BJ (cell line): Measurements from ENCODE around the gene ELF3. TPM values are rescaled to one million over a fixed set of nuclear protein-coding genes. Genes with fewer than 3 reads are reported as not detected.
"Not testable (repeated sequence)": the region's sequence is repeated elsewhere in the genome, so short reads cannot be mapped to it uniquely, and the experiment has no call there.

Experiments used
- CTCF ChIA-PET: fragments of 350-600 bp; formaldehyde crosslinking; extraction: SDS; loops from one replicate; lab custom pipeline; 2021; ENCODE audit warnings: antibody characterized with exemption, inconsistent platforms; lab: Yijun Ruan, JAX
- POLR2A ChIA-PET: fragments of 300-600 bp; sonication (Branson Sonifier 250); formaldehyde crosslinking; extraction: SDS; loops from one replicate; lab custom pipeline; 2021; ENCODE audit warnings: antibody characterized with exemption; lab: Charles Lee
- DNase-seq: peaks from one replicate; pipeline ENCODE4 v3.0.0-alpha.2; 2011; ENCODE audit warnings: low read depth
- H3K27me3 ChIP-seq: 2 replicates; pipeline ENCODE4 v1.6.0; 2011; ENCODE audit warnings: low read length; ENCODE audit not compliant: control insufficient read depth, insufficient read depth
- H3K36me3 ChIP-seq: 2 replicates; pipeline ENCODE4 v1.5.1; 2011; ENCODE audit warnings: low read length; ENCODE audit not compliant: control insufficient read depth, insufficient read depth
- H3K4me3 ChIP-seq: 2 replicates; pipeline ENCODE4 v1.5.1; 2011; ENCODE audit warnings: low read depth, mild to moderate bottlenecking, control low read depth, low read length
- CTCF ChIP-seq: IDR thresholded peaks from 2 replicates; pipeline ENCODE4 v1.5.1; 2011; ENCODE audit warnings: low read depth, mild to moderate bottlenecking, control low read depth, inconsistent platforms, low read length, moderate library complexity; ENCODE audit not compliant: insufficient read depth
- polyA plus RNA-seq: library from polyadenylated mRNA; depleted of rRNA; stranded (reverse); fragments of >200 nt; gene quantifications from 2 replicates; pipeline ENCODE4 v1.2.3, GENCODE V29; 2011

Gene ELF3
- polyA plus RNA-seq, 1 experiment, result 0.21 TPM

- H3K27me3 ChIP-seq, result peaks cover 2% of the 10 kb centered on the region
- H3K4me3 ChIP-seq, result no peak overlapping the region
- DNase-seq, result no peak
- no peak for TF ChIP-seq CTCF
- no peaks in the 10 kb centered on the region for H3K36me3 ChIP-seq
- ChIA-PET CTCF (interaction anchor here (0.9 to 24.4 kb wide), 5 partner anchors 9 to 139 kb away, joined by 3 to 642 read pairs (median 4); partner anchors contain the start of gene GPR37L1), POLR2A (no interaction called here)
These were observed 6.7 kb downstream of the ELF3 start for GRCh38 chr1:202016811-202017748.

GRCh38 chr1:202017749-202018467, 7.5 kb downstream of the ELF3 start:
- ChIA-PET CTCF (interaction anchor here (0.9 to 24.4 kb wide), 3 partner anchors 10 to 138 kb away, joined by 3 to 642 read pairs (median 13); partner anchors contain the start of gene GPR37L1), POLR2A (no interaction called here)
- Histone ChIP-seq H3K27me3 (peaks cover 3% of the 10 kb centered on the region), H3K36me3 (no peaks in the 10 kb centered on the region), H3K4me3 (no peak overlapping the region)
- DNase-seq, result no peak
- TF ChIP-seq CTCF, result no peak

GRCh38 chr1:202018468-202019234, 8.3 kb downstream of the ELF3 start:
- DNase-seq, result no peak
- POLR2A ChIA-PET, result no interaction called here

GRCh38 chr1:202019235-202019558, 8.8 kb downstream of the ELF3 start:
- H3K4me3 ChIP-seq, H3K27me3 ChIP-seq, DNase-seq, POLR2A ChIA-PET, H3K36me3 ChIP-seq: not testable (repeated sequence)
- CTCF ChIA-PET, result interaction anchor here (24.4 kb wide), 1 partner anchor 106 kb away, joined by 642 read pairs; the partner anchor contains the start of gene GPR37L1

More at GRCh38 chr1:202018468-202019234, 8.3 kb downstream of the ELF3 start:
- H3K36me3 ChIP-seq, result no peaks in the 10 kb centered on the region
- H3K4me3 ChIP-seq, result no peak overlapping the region
- H3K27me3 ChIP-seq, result peaks cover 4% of the 10 kb centered on the region
- no peak for TF ChIP-seq CTCF
- CTCF ChIA-PET, result interaction anchor here (24.4 kb wide), 1 partner anchor 106 kb away, joined by 642 read pairs; the partner anchor contains the start of gene GPR37L1

- peaks cover 4% of the 10 kb centered on the region for H3K27me3 ChIP-seq
- ChIA-PET POLR2A (no interaction called here), CTCF (interaction anchor here (0.9 to 1.9 kb wide), 4 partner anchors 13 to 99 kb away, joined by 3 to 5 read pairs (median 4); partner anchors contain the start of gene ELF3)
- no peak overlapping the region for H3K4me3 ChIP-seq
- H3K36me3 ChIP-seq, result no peaks in the 10 kb centered on the region
- DNase-seq, result no peak
- TF ChIP-seq CTCF, result no peak
These were observed 12.6 kb downstream of the ELF3 start for GRCh38 chr1:202023001-202023433.
